ENCODE results near the gene ARHGEF17. TPM values are rescaled to one million over a fixed set of nuclear protein-coding genes. Genes with fewer than 3 reads are reported as not detected.

ARHGEF17 gene
- total RNA-seq, 4 donors from 2014 or later, result 3.2 to 33.8 (median 17.4) TPM

GRCh38 chr11:73384872-73385689 lies 77.0 kb downstream of the ARHGEF17 start:
- TF ChIP-seq POLR2A (IDR thresholded peaks at IDR 0.05) (no peak), CTCF (IDR thresholded peaks at IDR 0.05) (no peak)
- Histone ChIP-seq H3K27me3 (no peaks in the 10 kb centered on the region), H3K36me3 (no peaks in the 10 kb centered on the region), H3K9me3 (no peaks in the 10 kb centered on the region), H3K27ac (peak overlapping the region; percentile 54 to 99 (median 69)), H3K4me1 (peaks cover 0 to 81% (median 52%) of the 10 kb centered on the region in 4 donors), H3K4me3 (peak overlapping the region in 1 of 4 donors; percentile 15)
- peak in 2 of 3 donors; percentile 88 to 91 for DNase-seq

- DNase-seq, result peak in 2 of 3 donors; percentile 73 to 75
- H3K4me1 ChIP-seq, result peaks cover 0 to 73% (median 51%) of the 10 kb centered on the region in 4 donors
- H3K36me3 ChIP-seq, result no peaks in the 10 kb centered on the region
- H3K9me3 ChIP-seq, result no peaks in the 10 kb centered on the region
- H3K27ac ChIP-seq, result peak overlapping the region; percentile 54 to 99 (median 69)
- no peak overlapping the region for H3K4me3 ChIP-seq
- no peaks in the 10 kb centered on the region for H3K27me3 ChIP-seq
- TF ChIP-seq CTCF (IDR thresholded peaks at IDR 0.05) (no peak), POLR2A (IDR thresholded peaks at IDR 0.05) (no peak)
Observed at GRCh38 chr11:73386016-73386415, 77.9 kb downstream of the ARHGEF17 start.

GRCh38 chr11:73386546-73386945 lies 78.5 kb downstream of the ARHGEF17 start:
- Histone ChIP-seq H3K4me3 (no peak overlapping the region), H3K9me3 (no peaks in the 10 kb centered on the region), H3K4me1 (peaks cover 0 to 68% (median 48%) of the 10 kb centered on the region in 4 donors), H3K27me3 (no peaks in the 10 kb centered on the region), H3K27ac (peak overlapping the region; percentile 2 to 99 (median 56)), H3K36me3 (no peaks in the 10 kb centered on the region)
- TF ChIP-seq POLR2A (IDR thresholded peaks at IDR 0.05) (no peak), CTCF (IDR thresholded peaks at IDR 0.05) (no peak)
- DNase-seq, result no peak

- H3K4me3 ChIP-seq, result no peak overlapping the region
- no peaks in the 10 kb centered on the region for H3K27me3 ChIP-seq
- DNase-seq, result no peak
- peak overlapping the region in 3 of 4 donors; percentile 49 to 99 (median 78) for H3K27ac ChIP-seq
- TF ChIP-seq POLR2A (IDR thresholded peaks at IDR 0.05), result no peak
- TF ChIP-seq CTCF (IDR thresholded peaks at IDR 0.05), result no peak
- peaks cover 0 to 56% (median 41%) of the 10 kb centered on the region in 4 donors for H3K4me1 ChIP-seq
- no peaks in the 10 kb centered on the region for H3K36me3 ChIP-seq
- H3K9me3 ChIP-seq, result no peaks in the 10 kb centered on the region
Observed at GRCh38 chr11:73387594-73388264, 79.7 kb downstream of the ARHGEF17 start.

- Histone ChIP-seq H3K36me3 (no peaks in the 10 kb centered on the region), H3K27me3 (no peaks in the 10 kb centered on the region), H3K4me1 (peaks cover 0 to 50% (median 35%) of the 10 kb centered on the region in 4 donors), H3K9me3 (no peaks in the 10 kb centered on the region), H3K4me3 (no peak overlapping the region), H3K27ac (peak overlapping the region in 3 of 4 donors; percentile 49 to 99 (median 78))
- TF ChIP-seq CTCF (IDR thresholded peaks at IDR 0.05), result no peak
- TF ChIP-seq POLR2A (IDR thresholded peaks at IDR 0.05), result no peak
- DNase-seq, result peak in 2 of 3 donors; percentile 62 to 71
Observed at GRCh38 chr11:73388265-73389133, 80.4 kb downstream of the ARHGEF17 start.

Data from Peyer's patch (tissue), 4 donors.